Measurements from ENCODE around the gene RAD51C.

GRCh38 chr17:58658804-58659713 lies 33.3 kb upstream of the RAD51C start:
- TF ChIP-seq CTCF (conservative IDR thresholded peaks at IDR 0.05 in 1 of 2, IDR thresholded peaks at IDR 0.05 in 1 of 2; ENCODE audit: extremely low read depth in 1 of 2, insufficient read depth in 1 of 2, low read depth in 1 of 2, low read length in 2 of 2), result no peak
- no peak for TF ChIP-seq EZH2 (IDR thresholded peaks at IDR 0.05; ENCODE audit: borderline replicate concordance, low read length)
